ENCODE results near the gene PIGT. TPM values are rescaled to one million over a fixed set of nuclear protein-coding genes. Genes with fewer than 3 reads are reported as not detected.

PIGT gene
- total and polyA plus RNA-seq, 10 of the 15 experiments (the other 5 are each of a cell fraction or from before 2014, with no cell fraction given), result 18.6 to 66.0 (median 35.3) TPM

DNA sequence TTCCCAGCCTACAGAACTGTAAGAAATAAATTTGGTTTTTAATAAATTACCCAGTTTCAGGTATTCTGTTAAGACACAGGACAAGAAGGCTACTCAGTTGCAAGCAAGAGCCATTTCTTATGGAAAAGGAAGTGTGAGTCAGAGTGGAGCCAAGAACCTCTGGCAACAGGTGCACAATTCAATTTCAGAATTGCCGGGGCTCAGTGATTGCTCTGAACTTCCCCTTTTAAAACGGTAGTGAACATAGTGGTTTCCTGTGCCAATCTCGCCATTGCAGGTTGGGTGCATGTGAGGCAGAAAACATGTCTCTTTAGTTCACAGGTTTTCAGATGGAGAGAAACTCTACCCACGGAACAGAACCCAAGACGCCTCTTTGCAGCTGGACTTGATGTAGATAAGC, 16.4 kb downstream of the PIGT start (continued):
- TF ChIP-seq JUND (IDR thresholded peaks at IDR 0.05; ENCODE audit: low read depth, low read length) (no peak; the same call in 1 of the 2 replicates), MTA2 (IDR thresholded peaks at IDR 0.05; ENCODE audit: low read depth) (peak; percentile 30; the same call in 1 of the 2 replicates), MYC (IDR thresholded peaks at IDR 0.05; ENCODE audit: insufficient read depth, insufficient read length, insufficient replicate concordance, low read length, severe bottlenecking) (no peak), NR2F1 (conservative IDR thresholded peaks at IDR 0.05) (no peak; the same call in 1 of the 2 replicates), CBFB (IDR thresholded peaks at IDR 0.05; ENCODE audit: low read depth) (no peak), IKZF1 (conservative IDR thresholded peaks at IDR 0.05) (peak; percentile 75; the same call in 1 of the 2 replicates), CREB1 (IDR thresholded peaks at IDR 0.05; ENCODE audit: low read depth) (no peak), PAX5 (IDR thresholded peaks at IDR 0.05; ENCODE audit: borderline replicate concordance, low read depth, low read length) (0 out of 2 replicates have a peak, but pooled peaks have one; percentile 48), KAT2A (conservative IDR thresholded peaks at IDR 0.05; ENCODE audit: control insufficient read depth, low read depth, low read length) (no peak), PML (IDR thresholded peaks at IDR 0.05; ENCODE audit: low read length) (no peak), ZZZ3 (IDR thresholded peaks at IDR 0.05; ENCODE audit: control insufficient read depth, insufficient read length, low read depth) (no peak), RBBP5 (conservative IDR thresholded peaks at IDR 0.05) (no peak), EED (IDR thresholded peaks at IDR 0.05; ENCODE audit: low read depth) (peak; percentile 51), IRF4 (IDR thresholded peaks at IDR 0.05; ENCODE audit: low read depth, low read length) (0 out of 2 replicates have a peak, but pooled peaks have one; percentile 10), RFX5 (IDR thresholded peaks at IDR 0.05; ENCODE audit: low read depth, low read length) (no peak), RELA (IDR thresholded peaks at IDR 0.05; ENCODE audit: borderline replicate concordance, partially characterized antibody) (no peak), POLR2AphosphoS5 (IDR thresholded peaks at IDR 0.05; ENCODE audit: low read length) (no peak), JUNB (IDR thresholded peaks at IDR 0.05) (peak; percentile 40), CREM (IDR thresholded peaks at IDR 0.05; ENCODE audit: low read depth) (no peak), TAF1 (IDR thresholded peaks at IDR 0.05; ENCODE audit: borderline replicate concordance, low read depth, low read length) (no peak), PAX8 (IDR thresholded peaks at IDR 0.05) (no peak)
- TF ChIP-seq, protein P1, sequence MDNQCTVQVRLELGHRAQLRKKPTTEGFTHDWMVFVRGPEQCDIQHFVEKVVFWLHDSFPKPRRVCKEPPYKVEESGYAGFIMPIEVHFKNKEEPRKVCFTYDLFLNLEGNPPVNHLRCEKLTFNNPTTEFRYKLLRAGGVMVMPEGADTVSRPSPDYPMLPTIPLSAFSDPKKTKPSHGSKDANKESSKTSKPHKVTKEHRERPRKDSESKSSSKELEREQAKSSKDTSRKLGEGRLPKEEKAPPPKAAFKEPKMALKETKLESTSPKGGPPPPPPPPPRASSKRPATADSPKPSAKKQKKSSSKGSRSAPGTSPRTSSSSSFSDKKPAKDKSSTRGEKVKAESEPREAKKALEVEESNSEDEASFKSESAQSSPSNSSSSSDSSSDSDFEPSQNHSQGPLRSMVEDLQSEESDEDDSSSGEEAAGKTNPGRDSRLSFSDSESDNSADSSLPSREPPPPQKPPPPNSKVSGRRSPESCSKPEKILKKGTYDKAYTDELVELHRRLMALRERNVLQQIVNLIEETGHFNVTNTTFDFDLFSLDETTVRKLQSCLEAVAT (IDR thresholded peaks at IDR 0.05), result no peak
- TF ChIP-seq, protein P2, sequence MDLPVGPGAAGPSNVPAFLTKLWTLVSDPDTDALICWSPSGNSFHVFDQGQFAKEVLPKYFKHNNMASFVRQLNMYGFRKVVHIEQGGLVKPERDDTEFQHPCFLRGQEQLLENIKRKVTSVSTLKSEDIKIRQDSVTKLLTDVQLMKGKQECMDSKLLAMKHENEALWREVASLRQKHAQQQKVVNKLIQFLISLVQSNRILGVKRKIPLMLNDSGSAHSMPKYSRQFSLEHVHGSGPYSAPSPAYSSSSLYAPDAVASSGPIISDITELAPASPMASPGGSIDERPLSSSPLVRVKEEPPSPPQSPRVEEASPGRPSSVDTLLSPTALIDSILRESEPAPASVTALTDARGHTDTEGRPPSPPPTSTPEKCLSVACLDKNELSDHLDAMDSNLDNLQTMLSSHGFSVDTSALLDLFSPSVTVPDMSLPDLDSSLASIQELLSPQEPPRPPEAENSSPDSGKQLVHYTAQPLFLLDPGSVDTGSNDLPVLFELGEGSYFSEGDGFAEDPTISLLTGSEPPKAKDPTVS (IDR thresholded peaks at IDR 0.05; ENCODE audit: low read depth, low read length), result no peak
- TF ChIP-seq, protein P3, sequence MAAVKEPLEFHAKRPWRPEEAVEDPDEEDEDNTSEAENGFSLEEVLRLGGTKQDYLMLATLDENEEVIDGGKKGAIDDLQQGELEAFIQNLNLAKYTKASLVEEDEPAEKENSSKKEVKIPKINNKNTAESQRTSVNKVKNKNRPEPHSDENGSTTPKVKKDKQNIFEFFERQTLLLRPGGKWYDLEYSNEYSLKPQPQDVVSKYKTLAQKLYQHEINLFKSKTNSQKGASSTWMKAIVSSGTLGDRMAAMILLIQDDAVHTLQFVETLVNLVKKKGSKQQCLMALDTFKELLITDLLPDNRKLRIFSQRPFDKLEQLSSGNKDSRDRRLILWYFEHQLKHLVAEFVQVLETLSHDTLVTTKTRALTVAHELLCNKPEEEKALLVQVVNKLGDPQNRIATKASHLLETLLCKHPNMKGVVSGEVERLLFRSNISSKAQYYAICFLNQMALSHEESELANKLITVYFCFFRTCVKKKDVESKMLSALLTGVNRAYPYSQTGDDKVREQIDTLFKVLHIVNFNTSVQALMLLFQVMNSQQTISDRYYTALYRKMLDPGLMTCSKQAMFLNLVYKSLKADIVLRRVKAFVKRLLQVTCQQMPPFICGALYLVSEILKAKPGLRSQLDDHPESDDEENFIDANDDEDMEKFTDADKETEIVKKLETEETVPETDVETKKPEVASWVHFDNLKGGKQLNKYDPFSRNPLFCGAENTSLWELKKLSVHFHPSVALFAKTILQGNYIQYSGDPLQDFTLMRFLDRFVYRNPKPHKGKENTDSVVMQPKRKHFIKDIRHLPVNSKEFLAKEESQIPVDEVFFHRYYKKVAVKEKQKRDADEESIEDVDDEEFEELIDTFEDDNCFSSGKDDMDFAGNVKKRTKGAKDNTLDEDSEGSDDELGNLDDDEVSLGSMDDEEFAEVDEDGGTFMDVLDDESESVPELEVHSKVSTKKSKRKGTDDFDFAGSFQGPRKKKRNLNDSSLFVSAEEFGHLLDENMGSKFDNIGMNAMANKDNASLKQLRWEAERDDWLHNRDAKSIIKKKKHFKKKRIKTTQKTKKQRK (IDR thresholded peaks at IDR 0.05; ENCODE audit: low read depth, low read length), result no peak
